ENCODE data around the gene PTPRM.

DNA sequence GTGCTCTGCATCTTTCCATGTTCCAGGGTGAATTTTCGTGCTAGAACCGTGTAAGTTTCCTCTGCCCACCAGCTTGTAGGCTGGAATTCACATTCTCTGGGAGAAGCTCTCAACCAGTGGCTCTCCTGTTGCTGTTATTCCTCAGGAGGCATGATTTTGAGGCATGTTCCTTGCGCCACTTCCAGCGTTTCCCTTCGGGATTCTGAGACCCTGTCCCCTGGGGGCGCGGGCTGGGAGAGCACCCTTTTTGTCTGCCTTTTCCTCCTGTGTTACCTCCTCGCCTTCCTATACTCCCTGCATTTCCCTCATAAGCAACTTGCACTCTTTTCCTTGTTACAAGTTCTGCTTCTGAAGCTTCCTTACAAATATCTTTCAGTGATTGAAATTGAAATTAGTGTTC lies 156.4 kb downstream of the PTPRM start:
- TF ChIP-seq, protein P1, sequence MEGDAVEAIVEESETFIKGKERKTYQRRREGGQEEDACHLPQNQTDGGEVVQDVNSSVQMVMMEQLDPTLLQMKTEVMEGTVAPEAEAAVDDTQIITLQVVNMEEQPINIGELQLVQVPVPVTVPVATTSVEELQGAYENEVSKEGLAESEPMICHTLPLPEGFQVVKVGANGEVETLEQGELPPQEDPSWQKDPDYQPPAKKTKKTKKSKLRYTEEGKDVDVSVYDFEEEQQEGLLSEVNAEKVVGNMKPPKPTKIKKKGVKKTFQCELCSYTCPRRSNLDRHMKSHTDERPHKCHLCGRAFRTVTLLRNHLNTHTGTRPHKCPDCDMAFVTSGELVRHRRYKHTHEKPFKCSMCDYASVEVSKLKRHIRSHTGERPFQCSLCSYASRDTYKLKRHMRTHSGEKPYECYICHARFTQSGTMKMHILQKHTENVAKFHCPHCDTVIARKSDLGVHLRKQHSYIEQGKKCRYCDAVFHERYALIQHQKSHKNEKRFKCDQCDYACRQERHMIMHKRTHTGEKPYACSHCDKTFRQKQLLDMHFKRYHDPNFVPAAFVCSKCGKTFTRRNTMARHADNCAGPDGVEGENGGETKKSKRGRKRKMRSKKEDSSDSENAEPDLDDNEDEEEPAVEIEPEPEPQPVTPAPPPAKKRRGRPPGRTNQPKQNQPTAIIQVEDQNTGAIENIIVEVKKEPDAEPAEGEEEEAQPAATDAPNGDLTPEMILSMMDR (IDR thresholded peaks at IDR 0.05; ENCODE audit: low read depth, low read length, poor library complexity, severe bottlenecking) = no peak
- TF ChIP-seq EZH2phosphoT487 (IDR thresholded peaks at IDR 0.05; ENCODE audit: borderline replicate concordance, low read length) = no peak
